ENCODE measurements around the gene IL1RAPL2. TPM values are rescaled to one million over a fixed set of nuclear protein-coding genes. Genes with fewer than 3 reads are reported as not detected.
A peak's percentile ranks its signal among the peaks of the same experiment; 100 is the strongest.

Gene IL1RAPL2
- total and polyA plus RNA-seq, 4 donors, result 2.0 TPM; not detected in 3

DNA sequence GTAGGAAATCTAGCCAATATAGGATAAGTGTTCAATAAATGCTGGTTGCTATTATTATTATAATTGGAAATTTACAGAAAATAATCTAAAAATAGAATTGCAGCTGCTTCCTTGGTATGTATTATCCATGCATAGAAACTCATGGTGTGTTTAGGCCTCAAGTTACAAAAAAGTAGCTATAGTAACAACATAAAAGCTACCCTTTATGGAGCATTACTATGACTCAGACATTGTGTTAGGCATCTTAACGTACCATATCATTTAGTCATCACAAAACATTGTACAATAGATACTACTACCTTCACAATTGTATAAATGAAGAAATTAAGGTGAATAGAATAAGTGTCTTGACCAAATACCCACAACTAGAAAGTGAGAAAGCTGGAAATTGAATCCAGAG lies 1129.5 kb downstream of the IL1RAPL2 start:
- DNase-seq (no peak), ATAC-seq (ENCODE audit: insufficient read depth, low FRiP score) (no peak)
- TF ChIP-seq, protein P1, sequence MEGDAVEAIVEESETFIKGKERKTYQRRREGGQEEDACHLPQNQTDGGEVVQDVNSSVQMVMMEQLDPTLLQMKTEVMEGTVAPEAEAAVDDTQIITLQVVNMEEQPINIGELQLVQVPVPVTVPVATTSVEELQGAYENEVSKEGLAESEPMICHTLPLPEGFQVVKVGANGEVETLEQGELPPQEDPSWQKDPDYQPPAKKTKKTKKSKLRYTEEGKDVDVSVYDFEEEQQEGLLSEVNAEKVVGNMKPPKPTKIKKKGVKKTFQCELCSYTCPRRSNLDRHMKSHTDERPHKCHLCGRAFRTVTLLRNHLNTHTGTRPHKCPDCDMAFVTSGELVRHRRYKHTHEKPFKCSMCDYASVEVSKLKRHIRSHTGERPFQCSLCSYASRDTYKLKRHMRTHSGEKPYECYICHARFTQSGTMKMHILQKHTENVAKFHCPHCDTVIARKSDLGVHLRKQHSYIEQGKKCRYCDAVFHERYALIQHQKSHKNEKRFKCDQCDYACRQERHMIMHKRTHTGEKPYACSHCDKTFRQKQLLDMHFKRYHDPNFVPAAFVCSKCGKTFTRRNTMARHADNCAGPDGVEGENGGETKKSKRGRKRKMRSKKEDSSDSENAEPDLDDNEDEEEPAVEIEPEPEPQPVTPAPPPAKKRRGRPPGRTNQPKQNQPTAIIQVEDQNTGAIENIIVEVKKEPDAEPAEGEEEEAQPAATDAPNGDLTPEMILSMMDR (IDR thresholded peaks at IDR 0.05; ENCODE audit: control extremely low read depth, extremely low read depth), result no peak

DNA sequence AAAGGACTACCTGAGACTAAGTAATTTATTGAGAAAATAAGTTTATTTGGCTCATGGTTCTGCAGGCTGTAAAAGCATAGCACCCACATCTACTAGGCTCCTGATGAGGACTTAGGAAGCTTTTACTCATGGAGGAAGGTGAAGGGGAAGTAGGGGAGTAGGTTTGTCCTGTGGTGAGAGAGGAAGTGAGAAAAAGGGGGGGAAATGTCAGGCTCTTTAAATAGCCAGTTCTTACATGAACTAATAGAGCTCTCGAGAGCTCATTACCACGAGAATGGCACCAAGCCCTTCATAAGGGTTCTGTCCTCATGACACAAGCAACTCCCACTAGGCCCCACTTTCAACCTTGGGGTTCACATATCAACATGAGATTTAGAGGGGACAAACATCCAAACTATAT lies 1130.9 kb downstream of the IL1RAPL2 start:
- Histone ChIP-seq H3K4me3 (no peak overlapping the region), H3K27ac (ENCODE audit: low read depth in 1 of 2, low read length in 1 of 2) (no peak overlapping the region), H3K9ac (ENCODE audit: insufficient read depth in 1 of 2, low read length in 2 of 2) (no peak overlapping the region), H3K36me3 (ENCODE audit: control insufficient read depth in 4 of 4, insufficient read depth in 4 of 4, low read length in 4 of 4) (no peaks in the 10 kb centered on the region), H3K9me3 (ENCODE audit: control insufficient read depth in 4 of 4, insufficient read depth in 3 of 4, low read length in 3 of 4) (no peaks in the 10 kb centered on the region), H3K4me1 (ENCODE audit: control insufficient read depth in 5 of 5, insufficient read depth in 5 of 5, low read length in 5 of 5) (no peaks in the 10 kb centered on the region), H3K27me3 (ENCODE audit: control insufficient read depth in 3 of 3, insufficient read depth in 3 of 3, low read length in 2 of 3) (peaks cover 0 to 13% (median 0%) of the 10 kb centered on the region in 3 donors)
- ATAC-seq (ENCODE audit: insufficient read depth, low FRiP score), result no peak
- TF ChIP-seq, protein P1 (IDR thresholded peaks at IDR 0.05; ENCODE audit: control extremely low read depth, extremely low read depth), result no peak
- DNase-seq, result no peak
- 33 to 46% methylated on average over 1 to 2 of the region's 2 CpGs for WGBS, 2 donors

More for the DNA sequence above, 1129.5 kb downstream of the IL1RAPL2 start:
- Histone ChIP-seq H3K27me3 (ENCODE audit: control insufficient read depth in 3 of 3, insufficient read depth in 3 of 3, low read length in 2 of 3) (peaks cover 0 to 13% (median 3%) of the 10 kb centered on the region in 3 donors), H3K9ac (ENCODE audit: insufficient read depth in 1 of 2, low read length in 2 of 2) (no peak overlapping the region), H3K36me3 (ENCODE audit: control insufficient read depth in 4 of 4, insufficient read depth in 4 of 4, low read length in 4 of 4) (no peaks in the 10 kb centered on the region), H3K9me3 (ENCODE audit: control insufficient read depth in 4 of 4, insufficient read depth in 3 of 4, low read length in 3 of 4) (no peaks in the 10 kb centered on the region), H3K4me3 (no peak overlapping the region), H3K4me1 (ENCODE audit: control insufficient read depth in 5 of 5, insufficient read depth in 5 of 5, low read length in 5 of 5) (no peaks in the 10 kb centered on the region), H3K27ac (ENCODE audit: low read depth in 1 of 2, low read length in 1 of 2) (no peak overlapping the region)
- 62 to 77% methylated on average over 1 of the region's 1 CpG for WGBS, 2 donors

DNA sequence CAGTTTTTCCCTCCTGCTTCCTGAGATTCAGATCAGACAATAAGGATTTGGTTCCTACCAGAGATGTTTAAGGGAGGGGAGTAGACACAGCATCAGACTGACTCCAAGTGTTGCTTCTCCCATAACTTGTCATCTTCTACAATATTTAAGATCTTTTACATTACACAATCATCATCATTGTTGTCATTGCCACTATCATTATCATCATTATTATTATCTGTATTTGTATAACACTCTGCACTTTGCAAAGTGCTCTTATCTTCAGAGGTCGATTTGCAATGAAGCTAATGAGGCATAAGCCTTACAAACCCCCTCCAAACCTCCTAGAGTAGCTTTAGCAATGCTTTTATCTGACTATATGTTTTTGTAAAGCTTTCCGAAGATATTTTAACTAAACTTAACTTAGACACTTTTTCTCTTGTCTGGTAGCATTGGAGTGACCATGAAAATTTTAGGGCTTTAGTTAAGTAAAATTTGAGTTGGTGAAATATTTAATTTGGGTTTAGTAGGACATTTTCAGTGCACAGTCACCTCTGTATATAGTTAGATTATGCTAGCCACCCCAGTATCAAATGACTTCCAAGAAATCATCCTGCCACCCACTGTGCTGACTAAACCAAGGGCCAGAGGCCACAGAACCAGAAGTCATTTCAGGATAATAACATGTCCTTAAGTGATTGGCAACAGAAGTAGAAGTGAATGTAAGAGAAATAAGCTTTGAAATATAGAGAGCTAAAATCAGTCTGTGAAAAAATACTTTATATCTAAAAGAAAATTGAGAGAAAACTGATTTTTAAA lies 1132.2 kb downstream of the IL1RAPL2 start:
- Histone ChIP-seq H3K9me3 (ENCODE audit: control insufficient read depth in 4 of 4, insufficient read depth in 3 of 4, low read length in 3 of 4) (no peaks in the 10 kb centered on the region), H3K4me3 (no peak overlapping the region), H3K4me1 (ENCODE audit: control insufficient read depth in 5 of 5, insufficient read depth in 5 of 5, low read length in 5 of 5) (no peaks in the 10 kb centered on the region), H3K36me3 (ENCODE audit: control insufficient read depth in 4 of 4, insufficient read depth in 4 of 4, low read length in 4 of 4) (no peaks in the 10 kb centered on the region), H3K27me3 (ENCODE audit: control insufficient read depth in 3 of 3, insufficient read depth in 3 of 3, low read length in 2 of 3) (peaks cover 0 to 7% (median 3%) of the 10 kb centered on the region in 3 donors), H3K9ac (ENCODE audit: insufficient read depth in 1 of 2, low read length in 2 of 2) (peak overlapping the region in 1 of 2 donors; percentile 0), H3K27ac (ENCODE audit: low read depth in 1 of 2, low read length in 1 of 2) (no peak overlapping the region)
- DNase-seq (peak in 2 of 3 donors; percentile 18 to 26), ATAC-seq (ENCODE audit: insufficient read depth, low FRiP score) (no peak)
- 46 to 64% methylated on average over 2 of the region's 2 CpGs for WGBS, 2 donors
- TF ChIP-seq, protein P1 (IDR thresholded peaks at IDR 0.05; ENCODE audit: control extremely low read depth, extremely low read depth), result no peak

All from lung (tissue), 12 donors.